HG03135 (cell line): ENCODE measurements around the gene TMTC1.

ENCODE experiments used
- ATAC-seq: cut with Tn5 transposase; IDR thresholded peaks from one replicate; pipeline ENCODE4 v1.9.1; 2021; ENCODE audit warnings: mild to moderate bottlenecking, moderate library complexity; ENCODE audit not compliant: unreplicated experiment

Gene TMTC1

DNA sequence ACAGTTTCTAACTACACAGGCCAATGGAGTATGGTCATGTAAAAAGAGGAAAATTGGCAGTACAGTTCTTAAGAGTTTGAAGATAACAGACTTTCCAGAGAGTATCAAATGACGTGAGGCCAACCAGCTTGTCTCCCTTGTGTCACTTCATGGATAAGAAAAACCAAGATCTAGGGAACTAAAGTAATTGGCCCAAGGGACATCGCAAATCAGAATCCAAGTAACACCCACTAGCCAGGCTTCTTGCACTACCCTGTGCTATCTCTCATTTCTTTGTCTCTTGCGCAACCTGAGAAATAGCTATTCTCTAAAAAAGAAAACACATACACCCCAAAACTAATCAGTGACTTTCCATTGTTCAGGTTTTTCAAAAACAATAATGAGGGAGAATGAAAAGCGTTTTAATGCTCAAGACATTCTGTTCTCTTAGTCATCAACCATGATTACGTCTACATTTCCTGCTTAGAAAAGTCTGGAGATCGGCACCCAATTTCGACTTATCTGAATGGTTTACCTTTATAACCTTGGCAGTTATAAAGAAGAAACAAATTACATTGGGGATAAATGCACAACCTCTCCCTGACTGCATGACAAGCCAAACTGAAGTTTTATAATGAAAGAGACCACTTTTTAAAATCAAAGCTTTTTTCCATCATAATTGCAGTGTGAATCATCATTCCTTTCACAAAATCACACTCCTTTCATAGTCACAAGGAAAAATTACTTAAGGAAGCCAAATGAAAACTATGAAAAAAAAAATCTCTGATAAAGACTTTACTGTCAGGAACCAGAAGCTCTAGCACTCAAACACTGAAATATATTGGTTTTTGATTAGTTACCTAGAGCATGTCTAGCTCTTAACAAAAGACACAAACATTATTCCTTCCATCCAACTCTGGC is 42.1 kb downstream of the TMTC1 start:
- ATAC-seq: no peak

DNA sequence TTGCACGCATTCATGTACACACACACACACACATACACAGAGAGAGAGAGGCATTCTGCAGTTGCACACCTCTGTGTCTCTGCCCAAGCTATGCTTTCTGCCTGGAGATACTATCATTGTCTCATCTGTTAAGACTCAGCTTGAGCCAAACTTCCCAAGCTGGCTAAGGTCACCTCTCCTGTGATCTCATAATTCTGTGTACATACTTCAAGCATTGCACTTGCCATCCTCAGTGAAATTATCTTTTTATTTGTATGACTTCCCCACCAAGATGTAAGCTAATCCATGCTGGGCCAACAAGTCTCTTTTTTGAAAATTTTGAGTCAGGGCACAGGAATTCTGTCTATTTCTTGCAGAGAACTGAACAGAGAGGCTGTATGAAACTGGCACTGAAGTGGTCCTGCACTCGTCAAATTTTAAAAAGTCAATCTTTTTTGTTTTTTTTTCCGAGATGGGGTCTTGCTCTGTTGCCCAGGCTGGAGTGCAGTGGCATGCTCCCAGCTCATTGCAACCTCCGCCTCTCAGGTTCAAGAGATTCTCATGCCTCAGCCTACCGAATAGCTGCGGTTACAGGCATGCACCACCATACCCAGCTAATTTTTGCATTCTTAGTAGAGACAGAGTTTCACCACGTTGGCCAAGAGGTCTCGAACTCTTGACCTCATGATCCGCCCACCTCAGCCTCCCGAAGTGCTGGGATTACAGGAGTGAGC is 44.3 kb downstream of the TMTC1 start:
- ATAC-seq: no peak

DNA sequence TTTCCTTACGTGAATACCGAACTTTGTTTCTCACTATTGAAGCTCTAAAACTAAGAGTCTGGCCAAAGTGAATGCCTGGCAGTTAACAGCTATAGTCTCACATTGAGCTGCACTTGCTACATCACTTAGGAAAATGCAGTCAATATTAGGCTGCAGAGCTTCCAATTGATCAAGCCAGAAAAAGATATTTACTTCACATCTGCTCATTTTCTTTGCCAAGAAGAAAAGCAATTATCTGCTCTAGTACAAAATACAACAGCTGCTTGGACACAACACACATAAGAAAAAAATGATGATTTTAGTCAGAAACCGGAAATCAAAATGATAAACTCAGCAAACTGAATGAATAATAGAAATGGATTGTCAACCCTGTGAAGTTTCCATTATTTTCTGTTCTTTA is 45.4 kb downstream of the TMTC1 start:
- no peak for ATAC-seq

DNA sequence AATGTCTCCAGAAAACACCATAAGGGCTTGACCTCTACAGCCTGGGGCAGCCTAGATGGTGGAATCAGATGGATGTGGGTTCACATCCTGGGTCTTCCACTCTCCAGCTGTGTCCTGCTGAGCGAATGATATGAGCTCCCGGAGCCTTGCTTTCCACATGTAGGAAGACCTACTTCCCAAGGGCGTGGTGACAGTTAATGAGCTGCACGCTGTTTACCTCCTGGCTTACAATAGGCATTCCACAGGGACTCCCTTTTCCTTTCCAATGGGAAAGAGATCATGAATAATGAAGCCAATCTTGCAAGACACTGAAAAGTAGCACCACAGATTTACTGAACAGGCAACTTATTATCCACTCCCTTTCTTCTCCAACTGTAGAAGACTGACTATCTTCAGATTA is 46.1 kb downstream of the TMTC1 start:
- ATAC-seq: no peak

DNA sequence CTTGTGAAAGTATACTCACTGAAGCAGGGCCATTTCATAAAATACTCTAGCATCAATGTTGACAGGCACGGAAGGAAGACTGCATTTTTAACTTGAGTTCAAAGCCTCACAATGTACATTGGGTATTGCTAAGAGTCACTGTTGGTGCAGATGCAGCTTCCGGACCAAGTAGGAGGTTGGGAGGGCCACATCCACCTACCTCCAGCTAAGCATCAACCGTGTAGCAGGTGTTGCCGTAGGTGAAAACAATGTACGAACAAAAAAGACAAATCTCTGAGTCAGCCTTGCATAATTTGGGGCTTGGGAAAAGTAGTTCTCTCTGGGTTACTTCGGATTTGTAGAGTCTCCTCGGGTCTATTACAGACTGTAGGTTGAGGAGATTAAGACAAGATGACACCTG is 48.1 kb downstream of the TMTC1 start:
- ATAC-seq: no peak

DNA sequence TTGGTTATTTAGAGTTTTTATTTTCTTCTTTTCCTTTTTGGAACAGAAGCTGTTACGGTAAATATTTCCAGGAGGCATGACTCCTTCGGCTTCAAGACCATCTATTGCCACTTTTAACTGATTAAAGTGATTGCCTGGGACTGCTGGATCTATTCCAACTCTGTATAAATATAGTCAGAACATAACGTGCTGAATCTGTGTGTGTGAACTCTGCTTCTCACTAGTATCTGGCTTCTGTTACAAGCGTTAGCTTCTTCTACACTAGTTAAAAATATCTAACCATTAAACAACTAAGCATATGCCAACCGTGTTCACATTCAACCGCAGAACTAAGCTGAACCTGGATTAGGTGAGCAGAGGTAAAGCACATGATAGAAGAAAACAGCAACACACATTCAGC is 49.0 kb downstream of the TMTC1 start:
- no peak for ATAC-seq

DNA sequence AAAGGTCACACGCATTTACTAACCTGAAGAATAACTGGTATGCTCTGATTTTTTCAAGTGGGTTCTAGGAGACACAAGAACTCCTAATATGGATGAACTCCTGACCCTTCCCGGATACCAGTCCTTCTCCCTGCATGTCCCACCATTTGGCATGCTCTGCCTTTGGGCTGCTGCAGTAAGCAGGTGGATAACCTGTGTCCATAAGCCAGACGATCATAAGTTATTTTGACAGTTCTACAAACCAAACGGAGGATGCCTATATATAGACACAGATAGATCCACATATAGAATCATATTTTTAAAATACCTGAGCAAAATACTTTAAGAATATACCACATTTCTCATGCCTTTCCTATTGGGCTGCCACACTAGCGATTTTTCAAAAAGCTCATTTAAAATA is 49.4 kb downstream of the TMTC1 start:
- ATAC-seq: no peak

DNA sequence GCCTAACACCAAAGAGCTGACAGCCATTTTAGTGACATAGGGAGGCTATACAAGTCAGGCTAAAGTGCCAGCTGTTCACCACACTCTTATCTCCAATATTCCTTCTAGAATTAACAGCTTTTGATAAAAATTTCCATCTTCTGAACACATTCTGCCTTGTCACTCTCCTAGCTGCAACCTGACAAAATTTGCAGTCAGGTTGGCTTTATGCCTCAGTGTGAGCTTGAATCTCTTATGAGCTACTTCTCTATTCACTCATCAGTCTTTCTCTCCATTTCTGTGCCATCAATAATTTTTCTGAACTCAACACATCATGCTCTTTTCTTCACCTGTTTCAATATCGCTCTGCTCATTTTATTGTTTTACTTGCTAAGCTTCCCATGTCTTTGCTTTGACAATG is 50.2 kb downstream of the TMTC1 start:
- ATAC-seq: no peak

DNA sequence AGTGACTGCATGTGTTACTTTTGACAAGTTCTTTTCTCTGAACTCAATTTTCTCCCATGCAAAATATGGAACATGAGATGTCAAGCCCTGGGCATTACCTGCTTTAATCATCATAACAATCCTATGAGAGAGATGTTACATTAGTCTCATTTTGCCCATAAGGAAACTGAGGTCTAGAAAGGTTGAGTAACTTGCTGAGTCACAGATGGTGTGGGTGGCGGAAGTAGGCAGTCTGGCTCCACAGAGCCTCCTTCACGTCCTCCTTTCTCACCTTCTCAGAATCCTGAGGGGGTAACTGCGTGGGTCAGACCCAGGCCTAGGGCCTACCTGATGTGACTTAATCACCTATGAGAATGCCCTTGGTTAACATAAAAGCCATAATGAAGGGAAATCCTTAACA is 50.7 kb downstream of the TMTC1 start:
- ATAC-seq: no peak

DNA sequence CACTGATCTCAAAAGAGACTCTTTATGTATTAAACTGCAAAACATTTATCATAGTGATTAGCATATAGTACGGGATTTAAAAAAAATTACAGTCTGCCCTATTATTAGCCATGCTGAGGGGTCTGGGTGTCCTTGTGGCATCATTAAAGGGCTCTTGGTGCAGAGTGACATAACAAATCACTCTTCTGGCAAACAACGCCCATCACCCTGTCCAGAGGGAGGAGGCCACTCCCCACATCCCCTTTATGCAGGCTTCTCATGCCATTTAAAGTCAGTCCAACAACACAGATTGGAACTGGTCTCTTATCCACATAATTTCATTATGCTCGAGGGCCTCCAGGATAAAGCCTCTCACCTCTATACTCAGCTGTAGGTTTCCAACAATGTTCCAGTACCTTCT is 51.1 kb downstream of the TMTC1 start:
- no peak for ATAC-seq

DNA sequence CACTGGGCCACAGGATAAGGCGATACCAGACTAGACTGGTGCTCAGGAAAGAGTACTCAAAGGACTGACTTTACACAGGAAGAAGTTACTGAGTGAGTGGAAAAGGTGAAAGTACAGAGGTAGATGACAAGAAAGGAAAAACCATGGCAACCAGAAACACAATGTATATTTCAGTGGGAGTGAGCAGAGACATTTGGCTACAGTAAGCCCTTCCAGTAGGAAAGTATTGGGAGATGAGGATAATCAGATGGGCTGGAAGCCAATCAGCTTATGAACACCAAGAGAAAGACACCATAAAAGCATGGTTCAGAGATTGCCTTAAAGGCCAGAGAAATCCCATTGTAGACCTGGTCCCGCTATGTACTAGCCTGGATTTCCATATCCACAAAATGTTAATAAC is 51.6 kb downstream of the TMTC1 start:
- ATAC-seq: no peak

DNA sequence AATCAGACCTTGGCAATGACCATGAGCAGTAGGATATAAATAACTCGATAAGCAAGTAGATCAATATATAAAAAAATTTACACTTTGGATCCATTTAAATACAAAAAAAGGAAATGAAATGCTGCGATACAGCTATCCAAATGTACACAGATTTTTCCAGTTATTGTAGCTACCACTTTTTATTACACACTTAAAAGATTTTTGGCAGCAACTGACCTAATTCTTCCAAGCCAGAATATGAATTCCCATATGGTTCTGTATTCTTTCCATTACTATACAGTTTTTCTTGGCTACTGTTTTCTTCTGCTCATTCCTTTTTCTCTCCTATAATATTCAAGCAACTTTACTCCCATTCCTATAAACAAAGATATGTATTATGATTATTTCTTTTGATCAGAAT is 52.2 kb downstream of the TMTC1 start:
- no peak for ATAC-seq

DNA sequence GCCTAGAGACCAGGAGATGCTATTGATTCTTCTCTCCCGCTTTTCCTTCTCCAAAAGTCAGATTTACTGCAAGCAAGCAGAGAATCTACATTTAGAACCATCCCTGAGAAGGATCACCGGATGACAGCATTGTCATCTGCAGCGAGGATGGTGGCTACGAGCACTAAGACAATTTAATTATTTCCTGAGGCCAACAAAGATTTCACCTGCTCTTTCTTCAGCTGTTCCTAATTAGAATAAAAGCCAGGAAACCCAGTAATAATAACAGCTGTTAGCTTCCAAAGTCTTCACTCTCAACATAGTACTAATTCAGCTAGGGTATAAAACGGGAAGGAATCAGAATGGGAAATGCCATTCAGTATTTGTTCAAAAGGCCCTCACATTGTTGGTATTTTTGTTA is 53.3 kb downstream of the TMTC1 start:
- no peak for ATAC-seq

DNA sequence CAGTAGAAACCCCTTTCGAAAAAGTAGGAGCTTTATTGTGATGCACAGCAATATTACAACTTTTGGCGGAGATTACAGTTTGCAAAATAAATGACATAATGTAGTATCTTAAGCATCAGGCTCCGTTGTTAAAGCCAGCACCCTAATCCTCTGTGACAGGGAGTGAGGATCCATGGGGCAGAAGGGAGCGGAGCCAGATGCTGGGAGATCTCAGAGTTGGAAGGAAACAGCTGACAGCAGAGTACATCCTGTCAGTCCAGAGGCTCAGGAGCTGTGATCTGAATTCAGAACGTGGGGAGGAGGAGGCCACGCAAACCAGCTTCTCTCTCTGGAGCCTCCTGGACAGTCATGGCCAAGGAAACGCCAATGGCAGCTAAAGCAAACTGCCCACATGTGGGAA is 55.7 kb downstream of the TMTC1 start:
- ATAC-seq: no peak

DNA sequence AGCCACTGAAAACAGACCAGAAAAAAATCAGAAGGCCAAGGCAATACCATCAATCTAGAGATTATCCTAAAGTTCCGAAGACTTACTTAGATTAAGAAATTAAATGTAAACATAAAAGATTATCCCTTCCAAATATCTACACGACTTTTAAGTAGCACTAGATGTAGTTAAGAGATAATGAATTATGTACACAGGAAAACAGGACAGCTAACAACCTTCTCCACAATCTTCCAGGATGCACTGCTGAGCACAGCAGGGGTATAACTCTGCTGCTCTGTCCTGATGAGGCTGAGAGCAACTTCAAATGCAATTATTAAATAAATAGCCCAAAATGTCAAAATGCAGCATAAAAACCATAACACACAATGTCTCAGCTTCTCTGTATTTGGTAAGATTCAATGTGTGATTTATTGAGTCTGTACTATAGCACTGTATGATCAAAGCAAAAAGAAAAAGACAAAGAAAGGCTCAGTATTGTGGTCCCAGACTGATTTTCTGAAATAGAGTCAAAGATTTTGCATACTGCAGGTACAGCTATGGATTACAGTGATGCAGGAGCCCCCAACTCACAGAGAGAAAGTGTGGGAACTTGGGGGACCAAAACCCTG is 56.9 kb downstream of the TMTC1 start:
- no peak for ATAC-seq

DNA sequence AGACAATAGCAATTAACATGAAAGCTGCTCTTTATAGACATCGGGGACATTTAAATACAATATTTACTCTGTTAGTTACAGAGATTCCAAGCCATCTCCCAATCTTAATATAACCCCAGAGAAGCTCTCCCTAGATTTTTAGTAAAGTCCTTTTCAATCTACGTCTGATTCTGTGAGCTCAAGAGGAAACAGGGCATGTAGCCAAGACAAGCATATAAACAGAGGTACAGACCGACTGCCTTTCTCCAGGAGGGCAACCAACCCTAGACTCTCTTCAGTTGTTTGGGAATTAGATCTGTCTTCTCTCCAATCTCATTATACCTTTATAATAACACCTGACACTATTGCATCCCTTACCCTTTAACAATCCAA is 57.4 kb downstream of the TMTC1 start:
- no peak for ATAC-seq

DNA sequence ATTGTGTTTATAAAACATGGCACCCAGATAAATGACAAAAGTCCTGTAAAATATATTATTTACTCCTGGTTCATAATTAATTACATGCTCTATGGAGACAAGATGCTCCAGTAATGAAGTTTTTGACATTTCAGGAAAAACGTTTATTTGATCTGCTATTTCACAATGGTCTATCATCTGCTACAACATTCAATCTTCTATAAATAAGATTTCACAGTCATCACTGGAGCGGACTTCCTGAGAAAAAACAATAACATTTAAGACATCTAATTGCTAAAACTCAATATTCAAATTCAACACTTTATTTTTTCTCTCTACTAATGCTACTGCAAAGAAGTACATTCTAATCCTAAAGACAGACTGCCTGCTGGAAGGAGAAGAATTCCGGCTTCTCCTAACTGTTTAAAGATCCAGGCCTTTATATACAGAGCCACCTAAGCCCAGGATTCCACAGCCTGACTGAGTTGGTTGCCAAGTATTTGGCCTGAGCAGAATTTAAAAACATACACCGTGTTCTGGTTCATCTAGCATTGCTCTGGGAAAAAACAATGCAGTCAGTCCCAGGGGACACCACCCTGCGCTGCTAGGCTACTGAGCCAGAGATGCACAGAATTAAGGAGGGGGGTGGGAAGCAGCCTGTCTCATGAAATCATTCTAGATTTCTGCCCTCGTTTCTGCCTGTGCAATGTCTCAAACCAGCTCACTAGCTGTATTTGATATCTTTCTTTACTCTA is 58.0 kb downstream of the TMTC1 start:
- no peak for ATAC-seq

DNA sequence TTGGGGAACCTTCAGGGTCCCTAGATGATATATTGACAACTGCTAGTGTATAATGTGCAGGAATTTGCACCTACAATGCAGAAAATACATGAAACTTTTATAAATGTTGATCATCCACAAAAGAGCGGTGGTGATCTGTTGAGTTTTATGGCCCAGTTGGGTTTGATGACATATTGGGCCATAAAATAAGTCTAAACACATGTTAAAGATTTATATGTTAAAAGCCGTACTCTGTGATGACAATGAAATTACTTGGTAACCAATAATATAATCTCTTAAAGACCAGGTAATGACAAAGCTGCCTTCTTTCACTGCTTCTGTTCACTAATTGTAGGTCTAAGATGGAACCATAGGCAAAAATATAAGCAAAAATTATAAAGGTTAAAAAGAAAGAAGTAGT is 61.6 kb downstream of the TMTC1 start:
- ATAC-seq: no peak

DNA sequence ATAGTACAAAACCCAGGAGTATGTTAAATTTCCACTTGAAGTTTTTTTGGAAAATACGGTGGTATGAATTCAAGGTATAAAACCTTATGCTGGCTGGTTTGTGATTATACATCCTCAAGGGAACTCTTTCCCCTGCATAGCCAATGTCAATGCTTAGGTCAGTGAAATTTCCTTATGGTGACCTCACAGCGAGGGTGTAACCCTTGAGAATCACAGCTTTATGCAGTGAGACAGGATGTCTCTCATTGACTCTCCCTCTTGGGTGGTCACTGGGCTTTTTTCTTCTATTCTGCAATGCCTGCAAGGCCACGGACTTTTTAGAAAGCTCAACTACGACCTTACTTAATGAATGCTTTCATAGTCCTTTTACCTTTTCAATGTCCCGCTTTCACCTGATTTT is 64.4 kb downstream of the TMTC1 start:
- ATAC-seq: no peak

DNA sequence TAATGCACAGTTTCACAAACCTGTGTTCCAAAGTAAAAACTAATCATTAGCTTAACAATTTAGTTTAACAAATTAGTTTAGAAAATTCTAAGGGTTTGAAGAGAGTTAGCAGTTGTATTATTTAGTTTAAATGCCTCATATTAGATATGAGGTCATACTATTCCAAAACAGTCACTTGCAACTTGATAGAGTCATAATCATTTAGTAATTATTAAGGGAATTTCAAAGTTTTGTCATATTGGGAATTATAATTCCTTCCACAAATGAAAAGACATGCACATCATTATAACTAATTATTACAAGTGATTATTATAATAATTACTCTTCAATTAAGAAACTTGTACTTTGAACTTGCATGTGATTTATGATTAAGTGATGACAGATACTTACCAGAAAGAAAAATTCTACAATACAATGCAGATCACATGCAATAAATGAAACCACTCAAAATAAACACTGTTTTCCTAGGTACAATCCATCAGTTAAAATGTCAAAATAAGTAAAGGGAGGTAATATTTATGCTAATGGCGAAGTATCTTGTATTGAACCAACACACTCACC is 66.1 kb downstream of the TMTC1 start:
- no peak for ATAC-seq

DNA sequence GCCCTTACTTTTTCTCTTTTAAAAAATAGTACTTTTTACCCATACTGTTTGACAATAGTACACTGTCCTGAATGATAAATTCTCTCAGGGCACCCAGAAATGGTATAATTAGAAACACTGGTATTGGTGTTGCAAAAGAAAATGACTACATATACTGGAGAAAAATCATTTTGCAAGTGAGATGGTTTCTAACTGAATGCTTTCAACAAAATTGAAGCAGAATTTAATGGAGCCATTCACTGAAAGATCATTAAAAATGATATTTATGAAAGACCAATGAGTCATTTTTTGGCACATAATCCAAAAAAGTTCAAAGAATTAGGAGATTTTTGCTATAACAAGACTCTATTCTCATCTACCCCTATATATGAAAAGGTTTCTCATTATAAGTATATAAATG is 68.8 kb downstream of the TMTC1 start:
- ATAC-seq: no peak
